ENCODE data around the gene HEMK1.

HEMK1 gene

DNA sequence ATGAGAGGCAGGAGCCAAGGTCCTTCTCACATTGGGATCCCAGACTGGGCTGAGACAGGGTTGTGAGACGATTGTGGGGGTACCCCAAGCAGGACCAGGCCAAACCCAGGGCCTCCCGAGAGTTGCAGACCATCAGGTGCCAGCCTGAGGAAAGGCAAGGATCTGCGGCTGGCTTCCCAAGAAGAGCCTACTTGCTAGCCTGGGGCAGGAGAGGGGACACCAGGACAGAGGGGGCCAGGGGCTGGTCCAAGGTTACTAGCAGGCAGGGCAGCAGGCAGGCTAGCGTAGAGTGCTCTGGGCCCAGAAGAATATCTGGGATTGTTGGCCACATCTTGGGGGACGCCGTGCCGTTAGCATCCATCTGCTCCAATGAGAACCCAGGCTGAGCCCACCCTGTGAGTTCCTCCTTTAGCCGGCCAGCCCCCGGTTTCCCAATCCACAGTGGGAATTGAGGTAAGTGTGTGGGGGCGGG, 41.7 kb downstream of the HEMK1 start:
- H3K9ac ChIP-seq = peak overlapping the region; percentile 49; the same call in 1 of the 2 replicates
- H3K4me2 ChIP-seq = peak overlapping the region; percentile 54
- H2AFZ ChIP-seq (ENCODE audit: low read depth) = peak overlapping the region; percentile 67
- H4K20me1 ChIP-seq (ENCODE audit: insufficient read depth) = no peaks in the 10 kb centered on the region
- H3K79me2 ChIP-seq (ENCODE audit: insufficient read depth, low read depth) = no peaks in the 10 kb centered on the region
- H3K4me3 ChIP-seq (IDR thresholded peaks at IDR 0.05; ENCODE audit: insufficient read depth, low read depth, low read length) = no peak overlapping the region
- TF ChIP-seq, protein P1, sequence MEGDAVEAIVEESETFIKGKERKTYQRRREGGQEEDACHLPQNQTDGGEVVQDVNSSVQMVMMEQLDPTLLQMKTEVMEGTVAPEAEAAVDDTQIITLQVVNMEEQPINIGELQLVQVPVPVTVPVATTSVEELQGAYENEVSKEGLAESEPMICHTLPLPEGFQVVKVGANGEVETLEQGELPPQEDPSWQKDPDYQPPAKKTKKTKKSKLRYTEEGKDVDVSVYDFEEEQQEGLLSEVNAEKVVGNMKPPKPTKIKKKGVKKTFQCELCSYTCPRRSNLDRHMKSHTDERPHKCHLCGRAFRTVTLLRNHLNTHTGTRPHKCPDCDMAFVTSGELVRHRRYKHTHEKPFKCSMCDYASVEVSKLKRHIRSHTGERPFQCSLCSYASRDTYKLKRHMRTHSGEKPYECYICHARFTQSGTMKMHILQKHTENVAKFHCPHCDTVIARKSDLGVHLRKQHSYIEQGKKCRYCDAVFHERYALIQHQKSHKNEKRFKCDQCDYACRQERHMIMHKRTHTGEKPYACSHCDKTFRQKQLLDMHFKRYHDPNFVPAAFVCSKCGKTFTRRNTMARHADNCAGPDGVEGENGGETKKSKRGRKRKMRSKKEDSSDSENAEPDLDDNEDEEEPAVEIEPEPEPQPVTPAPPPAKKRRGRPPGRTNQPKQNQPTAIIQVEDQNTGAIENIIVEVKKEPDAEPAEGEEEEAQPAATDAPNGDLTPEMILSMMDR (conservative IDR thresholded peaks at IDR 0.05; ENCODE audit: low read depth, low read length) = no peak
- peaks cover 23% of the 10 kb centered on the region for H3K4me1 ChIP-seq (ENCODE audit: low read depth, poor library complexity, severe bottlenecking)
- no peaks in the 10 kb centered on the region for H3K27me3 ChIP-seq (ENCODE audit: insufficient read depth, low read depth)
- no peaks in the 10 kb centered on the region for H3K36me3 ChIP-seq (ENCODE audit: insufficient read depth)
- H3K27ac ChIP-seq = no peak overlapping the region

DNA sequence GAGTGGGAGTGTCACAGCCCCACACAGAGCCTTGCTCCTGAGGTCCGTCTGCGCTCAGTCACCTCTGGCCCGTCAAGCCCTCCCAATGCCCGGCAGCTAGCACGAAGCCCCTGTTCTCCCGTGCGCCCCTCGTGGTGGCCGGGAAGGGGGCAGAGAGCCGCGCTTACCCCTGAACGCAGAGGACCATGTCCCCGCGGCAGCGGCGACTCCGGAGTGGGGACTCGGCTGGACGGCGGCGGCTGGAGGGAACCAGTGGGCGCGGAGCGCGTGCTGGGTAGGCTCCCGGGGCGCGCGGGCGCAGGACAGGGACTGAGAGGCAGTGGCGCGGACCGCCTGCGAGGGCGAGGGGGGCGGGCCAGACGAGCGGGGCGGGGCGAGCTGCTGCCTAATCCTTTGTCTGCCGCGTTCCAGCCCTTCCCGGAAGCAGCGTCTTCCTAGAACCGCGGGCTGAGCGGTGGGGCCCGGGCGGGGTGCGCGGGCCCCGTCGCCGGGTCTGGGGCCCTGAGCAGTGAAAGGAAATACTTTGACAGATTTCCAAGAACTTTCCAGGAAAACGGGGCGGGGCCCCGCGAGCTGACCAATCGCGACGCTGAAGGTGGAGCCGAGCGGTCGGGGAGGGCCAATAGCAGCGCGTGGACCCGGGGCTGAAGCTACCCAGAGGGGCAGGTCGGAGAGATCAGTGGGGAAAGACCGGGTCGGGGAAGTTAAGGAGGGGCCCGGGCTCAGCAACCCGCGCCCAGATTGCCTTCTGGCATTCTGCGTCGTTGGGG, 42.3 kb downstream of the HEMK1 start, which contains the start of gene CISH:
CISH (minus strand) TSS at position 311 of the 770 bp plus-strand sequence; CDS start at position 187, 124 bp downstream.
- Histone ChIP-seq H3K4me2 (peak within 1 kb of the TSS; percentile 54), H3K36me3 (ENCODE audit: insufficient read depth) (no peaks in the 10 kb centered on the region), H3K4me1 (ENCODE audit: low read depth, poor library complexity, severe bottlenecking) (peaks cover 23% of the 10 kb centered on the region), H3K27ac (no peak within 1 kb of the TSS; the same call in 1 of the 2 replicates), H3K79me2 (ENCODE audit: insufficient read depth, low read depth) (no peaks in the 10 kb centered on the region), H3K27me3 (ENCODE audit: insufficient read depth, low read depth) (no peaks in the 10 kb centered on the region), H2AFZ (ENCODE audit: low read depth) (peak within 1 kb of the TSS; percentile 67), H4K20me1 (ENCODE audit: insufficient read depth) (no peaks in the 10 kb centered on the region), H3K9ac (peak within 1 kb of the TSS; percentile 49; the same call in 1 of the 2 replicates), H3K4me3 (IDR thresholded peaks at IDR 0.05; ENCODE audit: insufficient read depth, low read depth, low read length) (no peak within 1 kb of the TSS)
- TF ChIP-seq, protein P1 (conservative IDR thresholded peaks at IDR 0.05; ENCODE audit: low read depth, low read length) = 0 out of 2 replicates have a peak, but pooled peaks have one; percentile 19

DNA sequence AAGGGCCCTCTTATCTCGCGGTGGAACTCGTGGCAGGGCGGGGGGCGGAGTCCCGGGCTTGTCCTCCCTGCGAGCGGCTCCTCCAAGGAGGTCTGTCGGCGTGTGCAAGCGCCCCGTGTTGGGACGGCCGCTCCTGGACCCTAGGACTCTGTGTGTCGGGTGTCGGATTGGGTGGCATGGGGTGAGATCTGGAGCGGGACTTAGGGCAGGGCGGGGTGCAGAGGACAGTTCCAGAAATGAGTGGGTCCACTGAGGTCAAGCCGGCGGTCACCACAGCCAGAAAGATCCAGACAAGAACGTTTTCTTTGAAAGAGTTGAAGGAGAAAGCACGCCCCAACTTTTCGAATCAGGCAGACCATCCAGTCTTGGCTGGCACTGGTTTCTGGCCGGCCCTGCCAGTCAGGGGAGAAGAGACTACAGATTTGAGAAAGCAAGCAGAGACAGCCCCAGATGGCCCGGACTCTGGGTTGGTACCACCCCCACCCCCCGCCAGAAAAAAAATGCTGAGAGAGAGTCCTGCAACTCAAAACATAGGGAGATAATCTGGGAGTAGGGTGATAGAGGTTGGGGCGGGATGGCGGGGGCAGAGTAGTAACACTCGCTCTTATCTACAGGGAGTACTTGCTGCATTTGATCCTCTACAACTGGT, 43.0 kb downstream of the HEMK1 start:
- Histone ChIP-seq H3K4me1 (ENCODE audit: low read depth, poor library complexity, severe bottlenecking) (peaks cover 23% of the 10 kb centered on the region), H4K20me1 (ENCODE audit: insufficient read depth) (no peaks in the 10 kb centered on the region), H3K27ac (no peak overlapping the region), H3K27me3 (ENCODE audit: insufficient read depth, low read depth) (no peaks in the 10 kb centered on the region), H3K4me3 (IDR thresholded peaks at IDR 0.05; ENCODE audit: insufficient read depth, low read depth, low read length) (no peak overlapping the region), H3K9ac (peak overlapping the region; percentile 49; the same call in 1 of the 2 replicates), H3K36me3 (ENCODE audit: insufficient read depth) (no peaks in the 10 kb centered on the region), H3K79me2 (ENCODE audit: insufficient read depth, low read depth) (no peaks in the 10 kb centered on the region), H2AFZ (ENCODE audit: low read depth) (peak overlapping the region; percentile 67; the same call in 1 of the 2 replicates), H3K4me2 (peak overlapping the region; percentile 54; the same call in 1 of the 2 replicates)
- TF ChIP-seq, protein P1 (conservative IDR thresholded peaks at IDR 0.05; ENCODE audit: low read depth, low read length) = no peak

DNA sequence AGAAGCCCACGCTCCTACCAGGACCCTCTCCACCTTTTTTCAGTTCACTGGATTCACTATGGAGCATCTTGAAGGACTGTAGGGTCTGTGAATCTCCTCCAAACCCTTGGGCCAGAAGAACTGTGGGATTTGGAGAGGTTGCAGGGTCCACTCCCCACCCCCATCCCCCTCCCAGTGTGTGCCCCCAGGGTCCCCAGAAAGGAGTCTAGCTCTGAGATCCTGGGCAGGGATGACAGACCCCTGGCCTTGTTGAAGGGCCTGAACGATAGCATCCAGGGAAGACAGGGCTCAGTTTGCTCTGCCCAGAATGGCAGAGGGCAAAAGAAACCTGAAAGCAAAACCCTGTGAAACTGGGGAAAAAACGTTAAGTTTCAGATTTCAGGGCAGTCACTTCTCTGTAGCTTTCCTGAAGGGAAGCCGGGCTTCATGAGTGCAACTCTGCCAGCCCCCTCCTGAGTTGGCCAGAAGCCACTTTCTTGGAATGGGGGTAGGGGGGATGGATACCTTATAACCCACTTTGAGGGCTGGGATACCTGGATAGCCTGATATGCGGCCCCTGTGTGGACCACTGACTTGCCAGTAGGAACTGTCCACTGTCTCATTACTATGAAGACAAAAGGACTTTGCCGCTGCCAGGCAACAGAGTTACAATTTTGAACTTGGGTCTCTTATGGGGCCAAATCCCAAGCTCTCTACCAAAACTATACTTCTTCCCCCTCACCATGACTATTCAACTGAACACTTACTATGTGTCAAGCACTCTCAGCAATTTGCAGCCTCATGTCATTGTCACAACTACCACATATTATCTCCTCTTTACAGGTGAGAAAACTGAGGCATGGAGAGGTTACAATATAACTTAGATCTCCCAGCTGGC, 43.9 kb downstream of the HEMK1 start:
- H3K4me1 ChIP-seq (ENCODE audit: low read depth, poor library complexity, severe bottlenecking) = peaks cover 23% of the 10 kb centered on the region
- peak overlapping the region; percentile 54; the same call in 1 of the 2 replicates for H3K4me2 ChIP-seq
- TF ChIP-seq, protein P1 (conservative IDR thresholded peaks at IDR 0.05; ENCODE audit: low read depth, low read length) = no peak

More for the DNA sequence above, 43.9 kb downstream of the HEMK1 start:
- Histone ChIP-seq H4K20me1 (ENCODE audit: insufficient read depth) (no peaks in the 10 kb centered on the region), H3K79me2 (ENCODE audit: insufficient read depth, low read depth) (no peaks in the 10 kb centered on the region), H3K4me3 (IDR thresholded peaks at IDR 0.05; ENCODE audit: insufficient read depth, low read depth, low read length) (no peak overlapping the region), H3K27ac (no peak overlapping the region), H2AFZ (ENCODE audit: low read depth) (no peak overlapping the region), H3K36me3 (ENCODE audit: insufficient read depth) (no peaks in the 10 kb centered on the region), H3K9ac (no peak overlapping the region), H3K27me3 (ENCODE audit: insufficient read depth, low read depth) (no peaks in the 10 kb centered on the region)

Data from KMS-11 (cell line).